ENCODE results near the gene CYP4F22.
A peak's percentile ranks its signal among the peaks of the same experiment; 100 is the strongest.
"Not testable (repeated sequence)": the region's sequence is repeated elsewhere in the genome, so short reads cannot be mapped to it uniquely, and the experiment has no call there.

Gene CYP4F22

GRCh38 chr19:15495151-15495550 lies 13.2 kb upstream of the CYP4F22 start:
- DNase-seq = no peak

- no peak for DNase-seq
Observed at GRCh38 chr19:15498156-15498858, 10.0 kb upstream of the CYP4F22 start.

GRCh38 chr19:15498910-15499309 lies 9.4 kb upstream of the CYP4F22 start:
- DNase-seq = no peak

GRCh38 chr19:15501596-15501995 lies 6.7 kb upstream of the CYP4F22 start:
- no peak for DNase-seq

GRCh38 chr19:15502264-15502663 lies 6.1 kb upstream of the CYP4F22 start:
- no peak for DNase-seq

- no peak for DNase-seq
Observed at GRCh38 chr19:15506074-15506571, 2.2 kb upstream of the CYP4F22 start.

GRCh38 chr19:15507068-15508034 lies 974 bp upstream of the CYP4F22 start:
- DNase-seq = no peak

- no peak for DNase-seq
Observed at GRCh38 chr19:15511671-15512424, 3.5 kb downstream of the CYP4F22 start.

- not testable (repeated sequence) for DNase-seq
Observed at GRCh38 chr19:15515227-15515625, 6.9 kb downstream of the CYP4F22 start.

- DNase-seq = no peak
Observed at GRCh38 chr19:15516363-15516762, 8.0 kb downstream of the CYP4F22 start.

GRCh38 chr19:15517778-15518177 lies 9.5 kb downstream of the CYP4F22 start:
- no peak for DNase-seq

GRCh38 chr19:15519433-15519976 lies 11.2 kb downstream of the CYP4F22 start:
- no peak for DNase-seq

GRCh38 chr19:15524781-15525180 lies 16.5 kb downstream of the CYP4F22 start:
- DNase-seq = no peak

- no peak for DNase-seq
Observed at GRCh38 chr19:15525291-15525690, 17.0 kb downstream of the CYP4F22 start.

GRCh38 chr19:15526408-15526807 lies 18.1 kb downstream of the CYP4F22 start:
- no peak for DNase-seq

GRCh38 chr19:15527705-15528104 lies 19.4 kb downstream of the CYP4F22 start:
- DNase-seq = no peak

GRCh38 chr19:15529774-15530372 lies 21.5 kb downstream of the CYP4F22 start:
- no peak for DNase-seq

GRCh38 chr19:15532779-15533521 lies 24.6 kb downstream of the CYP4F22 start:
- DNase-seq = peak; percentile 39

GRCh38 chr19:15533522-15533830 lies 25.2 kb downstream of the CYP4F22 start:
- DNase-seq = not testable (repeated sequence)

GRCh38 chr19:15534957-15535864 lies 26.9 kb downstream of the CYP4F22 start:
- peak; percentile 61 for DNase-seq

GRCh38 chr19:15536350-15536749 lies 28.0 kb downstream of the CYP4F22 start:
- no peak for DNase-seq
